GM12874 (cell line): ENCODE measurements around the gene DCUN1D2.

Source experiments
- TF ChIP-seq, protein P1 (sequence below): IDR thresholded peaks from 2 replicates; pipeline ENCODE4 v1.5.1; 2011; ENCODE audit warnings: low read depth, mild to moderate bottlenecking, control low read depth, low read length, moderate library complexity; ENCODE audit not compliant: insufficient read depth

Gene DCUN1D2

DNA sequence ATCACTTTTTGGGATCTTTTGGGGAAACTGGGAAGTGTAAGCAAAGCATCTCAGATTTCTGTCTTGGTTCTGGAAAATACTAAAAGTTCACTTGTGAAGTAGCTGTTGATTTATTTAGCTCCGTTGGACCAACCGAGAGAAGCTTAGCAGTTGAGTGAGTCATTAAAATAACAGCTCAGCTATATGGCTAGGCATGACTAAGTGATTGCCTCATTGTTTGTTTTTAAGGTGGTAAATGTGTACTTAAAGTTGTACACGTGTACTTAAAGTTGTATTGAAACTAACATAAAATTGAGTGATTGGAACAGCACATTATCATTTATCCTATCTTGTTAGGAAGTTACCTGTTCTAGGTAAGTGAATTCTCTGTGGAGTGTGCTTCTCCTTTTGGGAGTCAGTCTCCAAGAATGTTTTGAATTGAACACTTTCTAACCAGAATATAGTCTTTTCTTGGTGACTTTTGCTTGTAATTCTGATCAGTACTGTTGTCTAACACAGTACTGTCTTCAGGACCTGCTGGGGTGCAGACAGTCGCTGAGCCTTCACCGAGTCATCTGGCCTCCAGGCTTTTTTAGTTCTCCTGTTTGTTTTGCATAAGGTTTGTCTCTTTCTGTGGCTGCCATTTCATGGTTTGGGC lies 2.9 kb upstream of the DCUN1D2 start:
- TF ChIP-seq, protein P1, sequence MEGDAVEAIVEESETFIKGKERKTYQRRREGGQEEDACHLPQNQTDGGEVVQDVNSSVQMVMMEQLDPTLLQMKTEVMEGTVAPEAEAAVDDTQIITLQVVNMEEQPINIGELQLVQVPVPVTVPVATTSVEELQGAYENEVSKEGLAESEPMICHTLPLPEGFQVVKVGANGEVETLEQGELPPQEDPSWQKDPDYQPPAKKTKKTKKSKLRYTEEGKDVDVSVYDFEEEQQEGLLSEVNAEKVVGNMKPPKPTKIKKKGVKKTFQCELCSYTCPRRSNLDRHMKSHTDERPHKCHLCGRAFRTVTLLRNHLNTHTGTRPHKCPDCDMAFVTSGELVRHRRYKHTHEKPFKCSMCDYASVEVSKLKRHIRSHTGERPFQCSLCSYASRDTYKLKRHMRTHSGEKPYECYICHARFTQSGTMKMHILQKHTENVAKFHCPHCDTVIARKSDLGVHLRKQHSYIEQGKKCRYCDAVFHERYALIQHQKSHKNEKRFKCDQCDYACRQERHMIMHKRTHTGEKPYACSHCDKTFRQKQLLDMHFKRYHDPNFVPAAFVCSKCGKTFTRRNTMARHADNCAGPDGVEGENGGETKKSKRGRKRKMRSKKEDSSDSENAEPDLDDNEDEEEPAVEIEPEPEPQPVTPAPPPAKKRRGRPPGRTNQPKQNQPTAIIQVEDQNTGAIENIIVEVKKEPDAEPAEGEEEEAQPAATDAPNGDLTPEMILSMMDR, result no peak

DNA sequence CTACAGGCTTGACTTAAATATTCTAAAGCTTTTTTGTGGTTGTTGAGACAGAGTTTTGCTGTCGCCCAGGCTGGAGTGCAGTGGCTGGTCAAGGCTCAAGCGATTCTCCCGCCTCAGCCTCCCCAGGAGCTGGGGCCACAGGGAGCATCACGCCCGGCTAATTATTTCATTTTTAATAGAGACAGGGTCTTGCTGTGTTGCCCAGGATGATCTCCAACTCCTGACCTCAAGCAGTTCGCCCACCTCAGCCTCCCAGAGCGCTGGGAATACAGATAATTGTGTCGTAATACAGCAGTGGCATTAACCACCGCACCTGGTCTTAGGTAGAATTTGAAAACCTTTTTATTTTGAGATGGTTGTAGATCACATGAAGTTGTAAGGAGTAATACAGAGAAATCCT lies 1.5 kb upstream of the DCUN1D2 start:
- TF ChIP-seq, protein P1, result no peak

DNA sequence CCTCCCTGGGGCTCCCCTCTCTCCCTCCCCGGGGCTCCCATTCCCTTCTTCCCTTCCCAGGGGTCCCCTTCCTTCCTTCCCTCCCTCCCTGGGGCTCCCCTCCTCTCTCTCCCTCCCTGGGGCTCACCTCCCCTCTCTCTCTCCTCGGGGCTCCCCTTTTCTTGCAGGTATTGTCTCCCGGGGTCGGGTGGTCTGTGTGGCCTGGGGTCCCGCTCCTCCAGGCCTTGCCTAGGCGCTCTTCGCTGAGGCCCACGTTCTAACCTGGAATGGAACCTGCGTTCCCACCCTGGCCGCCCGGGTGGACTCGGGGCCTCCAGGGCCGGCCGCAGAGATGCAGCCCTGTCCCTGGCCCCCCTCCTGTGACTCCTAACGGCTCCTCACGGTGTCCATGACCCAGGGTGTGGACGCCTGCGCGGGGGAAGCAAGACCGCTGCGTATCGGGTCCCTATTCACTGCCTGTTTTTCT lies 940 bp upstream of the DCUN1D2 start:
- TF ChIP-seq, protein P1, result no peak

DNA sequence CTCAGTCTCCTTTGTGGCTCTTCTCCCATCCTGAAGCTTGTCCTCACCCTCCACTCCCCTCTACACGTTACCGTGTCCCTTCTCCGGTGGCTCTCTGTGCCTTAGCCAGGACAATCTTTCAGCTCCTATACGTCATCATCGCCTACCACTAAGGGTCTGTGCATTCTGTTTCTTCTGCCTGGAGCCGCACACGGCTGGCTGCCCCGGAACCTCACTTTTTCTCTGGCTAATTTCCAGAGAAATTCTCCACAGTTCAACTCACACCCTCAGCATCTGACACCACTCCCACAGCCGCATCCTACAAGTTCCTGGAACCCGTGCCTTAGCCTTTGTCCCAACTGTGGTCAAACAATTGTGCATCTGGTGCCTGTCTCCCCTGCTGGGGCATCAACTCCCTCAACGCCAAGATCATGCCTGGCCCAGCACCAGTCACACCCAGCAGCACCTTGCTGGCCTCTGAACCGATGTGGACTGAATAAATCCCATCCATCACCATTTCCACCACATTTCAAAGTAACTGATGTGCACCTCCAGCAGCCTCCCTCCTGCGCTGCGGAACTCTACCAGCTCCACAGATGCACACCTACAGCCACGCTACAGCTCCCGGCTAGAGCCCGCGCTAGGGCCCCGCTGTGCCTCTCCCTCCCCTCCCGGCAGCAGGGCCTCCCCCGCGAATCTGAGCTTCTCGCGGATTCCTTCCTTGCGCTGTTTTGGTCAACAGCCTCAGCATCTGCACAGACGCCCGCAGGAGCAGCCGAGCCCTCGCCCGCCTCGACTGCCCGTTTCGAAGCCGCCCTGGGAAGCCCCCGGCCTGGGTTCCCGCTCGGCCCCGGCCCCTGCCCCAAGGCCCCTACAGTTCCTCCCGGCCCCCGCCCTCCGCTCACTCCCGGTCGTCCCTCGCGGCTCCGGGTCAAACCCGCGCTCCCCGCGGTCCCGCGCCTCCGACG lies 689 bp downstream of the DCUN1D2 start:
- TF ChIP-seq, protein P1, result no peak

DNA sequence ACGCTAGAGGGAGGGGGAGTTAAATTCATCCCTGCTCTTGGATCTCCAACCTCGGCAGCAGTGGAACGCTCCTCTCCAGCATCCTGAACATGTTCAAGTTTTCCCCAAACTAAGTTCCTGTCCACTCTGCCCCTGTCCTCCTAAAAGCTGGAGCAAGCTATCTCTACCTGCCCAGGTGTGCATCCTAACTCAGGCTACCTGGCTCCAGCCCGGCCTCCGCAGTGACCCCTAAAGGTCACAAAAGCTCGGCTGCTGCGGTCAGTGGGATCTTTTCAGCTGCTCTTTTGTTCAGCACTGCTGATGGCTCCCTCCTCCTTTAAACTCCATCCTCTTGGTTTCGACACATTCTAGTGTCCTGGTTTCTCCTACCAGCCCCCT lies 1.4 kb downstream of the DCUN1D2 start:
- TF ChIP-seq, protein P1, result no peak

DNA sequence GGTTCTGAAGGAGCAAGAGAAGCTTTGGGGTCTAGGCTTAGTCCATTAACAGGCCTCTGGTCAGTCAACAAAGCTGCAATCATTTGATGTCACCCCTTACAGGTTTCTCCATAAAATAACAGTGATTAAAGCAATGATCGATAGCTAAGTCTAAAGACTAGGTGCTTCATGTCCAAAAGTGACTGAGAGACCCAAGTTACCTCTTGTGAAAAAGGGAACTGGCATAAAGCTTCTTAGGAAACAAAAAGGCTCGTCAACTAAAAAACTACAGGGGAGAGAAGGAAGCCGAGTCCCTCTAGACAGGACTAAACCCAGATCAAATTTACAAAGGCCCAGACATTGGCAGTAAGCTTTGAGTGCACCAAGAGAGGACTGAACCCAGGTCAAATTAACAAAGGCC lies 2.2 kb downstream of the DCUN1D2 start:
- TF ChIP-seq, protein P1, result no peak

DNA sequence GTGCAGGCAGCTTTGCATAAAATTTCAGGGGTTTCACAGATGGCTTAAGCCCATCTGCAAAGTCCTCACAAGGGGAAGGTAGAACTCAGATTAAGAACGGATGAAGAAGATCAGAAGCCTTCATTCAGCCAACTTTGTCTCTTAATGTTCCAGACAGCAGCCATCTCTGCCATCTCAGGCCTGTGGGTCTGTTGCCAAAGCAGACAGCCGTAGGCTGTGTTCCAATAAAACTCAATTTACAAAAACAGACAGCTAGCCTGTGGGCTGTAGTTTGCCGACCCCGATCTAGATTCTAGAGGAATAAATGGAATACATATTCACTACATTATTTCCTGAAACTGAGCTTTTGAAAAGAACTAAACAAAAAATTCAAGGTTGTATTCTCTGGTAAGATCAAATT lies 3.8 kb downstream of the DCUN1D2 start:
- TF ChIP-seq, protein P1, result no peak
